ENCODE measurements around the gene RAB37. TPM values are rescaled to one million over a fixed set of nuclear protein-coding genes. Genes with fewer than 3 reads are reported as not detected.

RAB37 gene
- total RNA-seq, 1 donor from 2014 or later, result 1.3 TPM

Small RNA genes lying within 50 kb of the gene (microRNA-seq; reads per million reads assigned to microRNA genes)
- gene MIR3615 (ENCODE audit: borderline number of aligned reads), result 21.8 reads per million, percentile 21 among the genes with 10 or more reads in this experiment

Other genes with a start within 250 kb of the RAB37 start
- 1.3 TPM for gene CD300LB, start 205.8 kb upstream of the RAB37 start, total RNA-seq
- gene CD300C, start 191.1 kb upstream of the RAB37 start, total RNA-seq, result 4.1 TPM
- gene CD300H, start 169.7 kb upstream of the RAB37 start, total RNA-seq, result not detected
- not detected for gene CD300LD, start 145.0 kb upstream of the RAB37 start, total RNA-seq
- 7.3 TPM for gene CD300E, start 113.5 kb upstream of the RAB37 start, total RNA-seq
- gene CD300LF, start 24.3 kb upstream of the RAB37 start, total RNA-seq, result 2.8 TPM
- 13.9 TPM for gene NHERF1, start 11.4 kb downstream of the RAB37 start, total RNA-seq
- 37.8 TPM for gene NAT9, start 39.1 kb downstream of the RAB37 start, total RNA-seq
- 0.45 TPM for gene GRIN2C, start 122.6 kb downstream of the RAB37 start, total RNA-seq
- gene FDXR, start 135.7 kb downstream of the RAB37 start, total RNA-seq, result 5.2 TPM
- gene FADS6, start 156.4 kb downstream of the RAB37 start, total RNA-seq, result not detected
- not detected for gene USH1G, start 186.0 kb downstream of the RAB37 start, total RNA-seq
- not detected for gene OTOP2, start 187.0 kb downstream of the RAB37 start, total RNA-seq
- not detected for gene OTOP3, start 198.6 kb downstream of the RAB37 start, total RNA-seq
- 14.4 TPM for gene HID1, start 235.5 kb downstream of the RAB37 start, total RNA-seq

Data from mesenteric fat pad (tissue), 1 donor.